Measurements from ENCODE around the gene PGM5.

DNA sequence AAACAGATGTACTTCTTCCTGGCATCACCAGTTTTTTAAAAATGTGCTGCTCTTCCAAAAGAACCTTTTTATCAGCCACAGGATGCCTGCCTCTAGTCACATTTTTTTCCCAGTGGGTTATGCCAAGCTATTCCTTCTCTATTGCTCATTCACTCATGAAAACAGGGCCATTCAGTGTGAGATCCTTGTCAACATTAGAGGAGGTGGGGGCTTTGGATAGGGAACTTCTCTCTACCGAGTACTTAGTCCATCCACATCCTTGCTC lies 181.1 kb downstream of the PGM5 start:
- TF ChIP-seq GATA3 (IDR thresholded peaks at IDR 0.05; ENCODE audit: low read depth, low read length) (no peak), GATA2 (IDR thresholded peaks at IDR 0.05; ENCODE audit: low read depth, low read length) (no peak)
